ENCODE data around the gene OR13A1.
"Not testable (repeated sequence)": the region's sequence is repeated elsewhere in the genome, so short reads cannot be mapped to it uniquely, and the experiment has no call there.

Gene OR13A1

GRCh38 chr10:45315508-45315907 lies at the start of gene OR13A1:
Gene OR13A1, minus strand, starts transcription at chr10:45315608. Its CDS starts 11,186 bp downstream, at chr10:45304422.
- DNase-seq (ENCODE audit: low read depth), result no peak

GRCh38 chr10:45361983-45362799 lies 46.8 kb upstream of the OR13A1 start:
- DNase-seq (ENCODE audit: low read depth), result not testable (repeated sequence)

- not testable (repeated sequence) for DNase-seq (ENCODE audit: low read depth)
Measured at GRCh38 chr10:45358961-45359360, 43.6 kb upstream of the OR13A1 start.

- no peak for DNase-seq (ENCODE audit: low read depth)
Measured at GRCh38 chr10:45355494-45355893, 40.1 kb upstream of the OR13A1 start.

GRCh38 chr10:45354261-45354660 lies 38.9 kb upstream of the OR13A1 start:
- DNase-seq (ENCODE audit: low read depth), result no peak

- no peak for DNase-seq (ENCODE audit: low read depth)
Measured at GRCh38 chr10:45353186-45353585, 37.8 kb upstream of the OR13A1 start.

GRCh38 chr10:45348196-45348765 lies 32.9 kb upstream of the OR13A1 start:
- not testable (repeated sequence) for DNase-seq (ENCODE audit: low read depth)

GRCh38 chr10:45347464-45347863 lies 32.1 kb upstream of the OR13A1 start:
- not testable (repeated sequence) for DNase-seq (ENCODE audit: low read depth)

GRCh38 chr10:45346652-45347335 lies 31.4 kb upstream of the OR13A1 start:
- not testable (repeated sequence) for DNase-seq (ENCODE audit: low read depth)

- not testable (repeated sequence) for DNase-seq (ENCODE audit: low read depth)
Measured at GRCh38 chr10:45340420-45340819, 25.0 kb upstream of the OR13A1 start.

- no peak for DNase-seq (ENCODE audit: low read depth)
Measured at GRCh38 chr10:45339894-45340293, 24.5 kb upstream of the OR13A1 start.

- not testable (repeated sequence) for DNase-seq (ENCODE audit: low read depth)
Measured at GRCh38 chr10:45331824-45332223, 16.4 kb upstream of the OR13A1 start.

GRCh38 chr10:45326864-45327263 lies 11.5 kb upstream of the OR13A1 start:
- not testable (repeated sequence) for DNase-seq (ENCODE audit: low read depth)

- no peak for DNase-seq (ENCODE audit: low read depth)
Measured at GRCh38 chr10:45325116-45325515, 9.7 kb upstream of the OR13A1 start.

GRCh38 chr10:45319702-45320101 lies 4.3 kb upstream of the OR13A1 start:
- DNase-seq (ENCODE audit: low read depth), result no peak

- no peak for DNase-seq (ENCODE audit: low read depth)
Measured at GRCh38 chr10:45313264-45313873, 2.0 kb downstream of the OR13A1 start.

GRCh38 chr10:45308707-45309106 lies 6.7 kb downstream of the OR13A1 start:
- DNase-seq (ENCODE audit: low read depth), result no peak

GRCh38 chr10:45302573-45302972 lies 12.8 kb downstream of the OR13A1 start:
- DNase-seq (ENCODE audit: low read depth), result no peak

- not testable (repeated sequence) for DNase-seq (ENCODE audit: low read depth)
Measured at GRCh38 chr10:45298341-45298955, 17.0 kb downstream of the OR13A1 start.

- DNase-seq (ENCODE audit: low read depth), result no peak
Measured at GRCh38 chr10:45294681-45295080, 20.7 kb downstream of the OR13A1 start.

GRCh38 chr10:45286980-45287379 lies 28.4 kb downstream of the OR13A1 start:
- DNase-seq (ENCODE audit: low read depth), result no peak

- no peak for DNase-seq (ENCODE audit: low read depth)
Measured at GRCh38 chr10:45282061-45282460, 33.3 kb downstream of the OR13A1 start.

All from stimulated activated CD8-positive, alpha-beta memory T cell treated with anti-CD3 and anti-CD28 coated beads, Interleukin-15, amount 100 ng/mL, for 24 hours (primary cell).